Gastrocnemius medialis (tissue), 4 donors: ENCODE results near the gene SCLY. TPM values are rescaled to one million over a fixed set of nuclear protein-coding genes. Genes with fewer than 3 reads are reported as not detected.

Source experiments
- ATAC-seq, 2 donors: fragments of 150-250 bp; one replicate each; pipeline ENCODE4 v1.9.1; 2016
- DNase-seq, 2 donors: peaks; one replicate each; pipeline ENCODE4 v3.0.0-alpha.2; 2019
- H3K27ac ChIP-seq, 4 donors: fragments of 200-600 bp; sonication (generic); 1 replicate in 1 of 4; 2 replicates in 3 of 4; pipeline ENCODE4 v1.5.1; 2016 to 2018; ENCODE audit warnings: mild to moderate bottlenecking in 2 of 4, moderate library complexity in 1 of 4
- H3K27me3 ChIP-seq, 3 donors: fragments of 200-600 bp; sonication (generic) in 2 of 3; 1 replicate in 1 of 3; 2 replicates in 2 of 3; pipeline versions ENCODE4 v1.5.1 to v1.6.0; 2016 to 2019; ENCODE audit warnings: mild to moderate bottlenecking in 1 of 3, moderate library complexity in 1 of 3
- H3K36me3 ChIP-seq, 2 donors: fragments of 200-600 bp; sonication (generic) in 1 of 2; one replicate each; pipeline ENCODE4 v1.5.1; 2017 to 2018
- H3K4me1 ChIP-seq, 2 donors: fragments of 200-600 bp; sonication (generic) in 1 of 2; one replicate each; pipeline ENCODE4 v1.5.1; 2016 to 2017; ENCODE audit warnings: mild to moderate bottlenecking in 2 of 2
- H3K4me3 ChIP-seq, 4 donors: fragments of 200-600 bp; sonication (generic) in 3 of 4; 1 replicate in 1 of 4; 2 replicates in 3 of 4; pipeline ENCODE4 v1.5.1; 2016 to 2019; ENCODE audit warnings: mild to moderate bottlenecking in 2 of 4
- H3K9me3 ChIP-seq, 3 donors: fragments of 200-600 bp; sonication (generic) in 2 of 3; 1 replicate in 1 of 3; 2 replicates in 2 of 3; pipeline ENCODE4 v1.5.1; 2016 to 2019
- CTCF ChIP-seq, 5 experiments: fragments of 450-650 bp in 3 of 5; fragments of 200-600 bp in 2 of 5; sonication (generic) in 2 of 5; IDR thresholded peaks in 4 of 5; conservative IDR thresholded peaks in 1 of 5; 1 replicate in 4 of 5; 2 replicates in 1 of 5; pipeline ENCODE4 v1.5.1; 2016 to 2019; ENCODE audit warnings: antibody characterized with exemption in 5 of 5, mild to moderate bottlenecking in 3 of 5, moderate library complexity in 3 of 5
- POLR2A ChIP-seq, 2 donors: fragments of 450-650 bp; IDR thresholded peaks; one replicate each; pipeline ENCODE4 v1.6.1; 2017; ENCODE audit warnings: antibody characterized with exemption in 2 of 2, mild to moderate bottlenecking in 2 of 2, moderate library complexity in 2 of 2
- in situ Hi-C, 4 donors: fragments of 200-750 bp; cut with MboI; loops; one replicate each; pipeline versions ENCODE4 v1.15.0 to v1.8.0; 2017; ENCODE audit warnings: low sequenced_read_pairs in 4 of 4
- intact Hi-C: fragments of 100-400 bp; cut with DNase I; formaldehyde crosslinking; loops from one replicate; pipeline ENCODE4 v1.15.1; 2023; ENCODE audit warnings: low total_unique reads
- total RNA-seq, 4 donors: library from RNA; depleted of rRNA; stranded (reverse); fragments of >200 nt; gene quantifications; one replicate each; pipeline versions ENCODE4 v1.1.0 to v1.2.3, GENCODE V29; 2016

Gene SCLY
- 1 to 10 TPM; 3.3 to 9.7 (median 5.6) TPM for total RNA-seq

DNA sequence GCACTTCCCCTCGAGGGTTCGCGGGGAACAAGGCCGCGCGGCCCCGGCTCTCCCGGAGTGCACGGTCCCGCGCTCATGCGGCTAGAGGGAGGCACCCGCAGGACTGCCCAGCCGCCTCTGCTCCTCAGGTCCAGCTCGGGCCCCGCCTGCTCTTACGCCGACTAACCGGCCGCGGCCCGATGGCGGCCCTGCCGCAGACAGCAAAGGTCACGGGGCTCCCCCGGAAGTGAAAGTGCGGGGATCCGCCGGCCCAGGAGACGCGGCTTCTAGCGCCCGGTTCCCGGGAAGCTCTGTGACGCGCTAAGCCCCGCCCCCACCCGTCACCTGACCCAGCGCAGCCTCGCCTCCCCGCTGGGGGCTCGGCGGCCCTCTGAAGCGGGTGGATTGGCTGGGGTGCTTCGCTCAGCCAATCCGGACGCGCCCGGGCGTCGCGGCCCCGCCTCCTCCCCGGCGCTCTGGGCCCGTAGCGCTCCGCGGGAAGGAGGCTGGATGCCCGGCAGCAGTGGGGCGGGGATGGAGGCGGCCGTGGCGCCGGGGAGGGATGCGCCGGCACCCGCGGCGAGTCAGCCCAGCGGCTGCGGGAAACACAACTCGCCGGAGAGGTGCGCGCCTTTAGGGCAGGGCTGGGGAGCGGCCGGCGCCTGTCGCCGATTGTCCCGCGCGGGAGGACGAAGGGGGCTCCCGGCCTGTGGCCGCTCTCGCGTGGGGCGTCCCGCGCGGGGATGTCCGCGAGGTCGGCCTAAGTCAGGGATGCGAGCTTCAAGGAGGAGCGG, at the start of gene SCLY:
Gene SCLY (plus strand): TSS at position 460 of the 773 bp plus-strand sequence. CDS start 54 bp downstream, at position 514.
- DNase-seq, result peak; percentile 97
- H3K4me3 ChIP-seq, result peak within 1 kb of the TSS; percentile 76 to 100 (median 94)

DNA sequence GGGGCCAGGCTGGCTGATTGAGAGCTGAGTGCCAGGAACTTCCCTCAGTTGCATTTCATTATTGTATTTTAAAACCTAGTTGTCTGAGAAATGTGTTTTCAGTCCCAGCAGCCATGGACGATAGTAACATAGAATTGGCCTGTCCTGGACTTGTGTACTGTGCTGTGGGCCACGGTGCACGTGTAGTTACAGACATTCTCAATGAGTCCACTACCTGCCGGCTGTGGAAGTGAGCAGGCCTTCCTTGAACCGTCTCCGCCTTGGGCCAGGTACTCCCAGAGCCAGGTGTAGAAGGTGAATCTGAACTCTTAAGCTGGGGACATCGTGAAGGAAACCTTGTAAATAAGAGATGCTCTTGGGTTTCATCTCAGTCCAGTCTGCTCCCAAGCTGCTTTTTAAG, 47.0 kb upstream of the SCLY start:
- Histone ChIP-seq H3K4me1 (no peaks in the 10 kb centered on the region), H3K9me3 (no peaks in the 10 kb centered on the region), H3K27ac (no peak overlapping the region), H3K27me3 (no peaks in the 10 kb centered on the region), H3K4me3 (no peak overlapping the region), H3K36me3 (no peaks in the 10 kb centered on the region)
- no peak for DNase-seq
- TF ChIP-seq CTCF (IDR thresholded peaks at IDR 0.05 in 4 of 5, conservative IDR thresholded peaks at IDR 0.05 in 1 of 5) (no peak), POLR2A (IDR thresholded peaks at IDR 0.05) (no peak)
- intact Hi-C loops (no loop called here), in situ Hi-C loops (no loop called here)
- no peak for ATAC-seq

More for the DNA sequence above, at the start of gene SCLY:
- Histone ChIP-seq H3K4me1 (peaks cover 13 to 26% of the 10 kb centered on the region in 2 donors), H3K27me3 (no peaks in the 10 kb centered on the region), H3K9me3 (no peaks in the 10 kb centered on the region), H3K36me3 (peaks cover 0 to 12% of the 10 kb centered on the region in 2 donors), H3K27ac (peak within 1 kb of the TSS; percentile 86 to 98 (median 92))
- in situ Hi-C loops (no loop called here), intact Hi-C loops (loop anchor here (1.0 to 5.0 kb wide), 6 partner anchors 76 to 260 kb away; partner anchors contain the start of genes ILKAP and TRAF3IP1)
- peak; percentile 96 to 97 for ATAC-seq
- TF ChIP-seq POLR2A (IDR thresholded peaks at IDR 0.05) (peak; percentile 90 to 91), CTCF (IDR thresholded peaks at IDR 0.05 in 4 of 5, conservative IDR thresholded peaks at IDR 0.05 in 1 of 5) (no peak)

DNA sequence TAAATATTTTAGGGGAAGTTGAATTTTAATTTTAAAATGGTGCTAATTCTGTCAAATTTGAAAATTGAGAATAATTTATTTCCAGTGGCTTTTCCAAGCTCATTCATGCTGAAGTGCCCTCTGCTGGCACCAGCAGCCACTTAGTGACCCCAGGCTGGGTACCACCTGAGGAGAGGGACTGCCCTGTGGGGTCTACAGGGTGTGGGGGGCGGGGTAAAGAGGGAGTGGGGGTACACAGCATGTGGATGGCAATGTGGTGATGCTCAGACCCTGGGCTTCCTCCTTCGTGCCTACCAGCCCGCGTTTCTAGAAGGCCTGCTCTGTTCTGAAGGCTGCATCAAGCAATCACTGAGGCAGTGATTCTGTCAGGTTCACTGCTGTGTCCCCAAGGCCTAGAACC, 45.1 kb upstream of the SCLY start:
- TF ChIP-seq CTCF (IDR thresholded peaks at IDR 0.05 in 4 of 5, conservative IDR thresholded peaks at IDR 0.05 in 1 of 5), result peak in 2 of 5 experiments; percentile 8 to 31
- no peak for TF ChIP-seq POLR2A (IDR thresholded peaks at IDR 0.05)
- no peaks in the 10 kb centered on the region for H3K36me3 ChIP-seq
- H3K4me3 ChIP-seq, result no peak overlapping the region
- intact Hi-C loops, result loop anchor here (1.0 kb wide), 1 partner anchor 157 kb away; no protein-coding TSS in a partner anchor
- ATAC-seq (no peak), DNase-seq (no peak)
- no peaks in the 10 kb centered on the region for H3K27me3 ChIP-seq
- H3K9me3 ChIP-seq, result no peaks in the 10 kb centered on the region
- H3K4me1 ChIP-seq, result no peaks in the 10 kb centered on the region
- no peak overlapping the region for H3K27ac ChIP-seq
- in situ Hi-C loops, result no loop called here

- in situ Hi-C loops (no loop called here), intact Hi-C loops (no loop called here)
- H3K4me3 ChIP-seq, result no peak overlapping the region
Measured at GRCh38 chr2:238016526-238016925, 44.3 kb upstream of the SCLY start.

More at GRCh38 chr2:238016526-238016925, 44.3 kb upstream of the SCLY start:
- no peak for DNase-seq
- TF ChIP-seq CTCF (IDR thresholded peaks at IDR 0.05 in 4 of 5, conservative IDR thresholded peaks at IDR 0.05 in 1 of 5) (no peak), POLR2A (IDR thresholded peaks at IDR 0.05) (no peak)
- no peak for ATAC-seq
- no peaks in the 10 kb centered on the region for H3K27me3 ChIP-seq
- H3K27ac ChIP-seq, result no peak overlapping the region
- H3K9me3 ChIP-seq, result no peaks in the 10 kb centered on the region
- H3K36me3 ChIP-seq, result no peaks in the 10 kb centered on the region
- H3K4me1 ChIP-seq, result peaks cover 5 to 6% of the 10 kb centered on the region in 2 donors
